HG02973 (cell line): Measurements from ENCODE around the gene DOK7.

Experiments
- ATAC-seq: cut with Tn5 transposase; IDR thresholded peaks from one replicate; pipeline ENCODE4 v1.9.1; 2021; ENCODE audit warnings: moderate library complexity; ENCODE audit not compliant: unreplicated experiment

Gene DOK7

GRCh38 chr4:3486541-3487540 is 23.7 kb downstream of the DOK7 start:
- ATAC-seq, result no peak

GRCh38 chr4:3487861-3488260 is 24.8 kb downstream of the DOK7 start:
- ATAC-seq, result no peak

GRCh38 chr4:3488820-3489219 is 25.7 kb downstream of the DOK7 start:
- ATAC-seq, result no peak

- ATAC-seq, result no peak
Observed at GRCh38 chr4:3489451-3489962, 26.4 kb downstream of the DOK7 start.

- no peak for ATAC-seq
Observed at GRCh38 chr4:3491681-3492405, 28.7 kb downstream of the DOK7 start.

GRCh38 chr4:3492741-3493719 is 29.9 kb downstream of the DOK7 start:
- no peak for ATAC-seq

- no peak for ATAC-seq
Observed at GRCh38 chr4:3493720-3494461, 30.8 kb downstream of the DOK7 start.

GRCh38 chr4:3494462-3494871 is 31.4 kb downstream of the DOK7 start:
- no peak for ATAC-seq

GRCh38 chr4:3495204-3495975 is 32.3 kb downstream of the DOK7 start:
- ATAC-seq, result no peak

GRCh38 chr4:3496021-3496420 is 32.9 kb downstream of the DOK7 start:
- no peak for ATAC-seq

- no peak for ATAC-seq
Observed at GRCh38 chr4:3497095-3497494, 34.0 kb downstream of the DOK7 start.

GRCh38 chr4:3497523-3498389 is 34.6 kb downstream of the DOK7 start:
- no peak for ATAC-seq

GRCh38 chr4:3498407-3498806 is 35.3 kb downstream of the DOK7 start:
- no peak for ATAC-seq

GRCh38 chr4:3498901-3499510 is 35.9 kb downstream of the DOK7 start:
- ATAC-seq, result no peak

- ATAC-seq, result no peak
Observed at GRCh38 chr4:3499710-3500109, 36.6 kb downstream of the DOK7 start.

GRCh38 chr4:3500111-3500510 is 37.0 kb downstream of the DOK7 start:
- no peak for ATAC-seq

- ATAC-seq, result no peak
Observed at GRCh38 chr4:3500634-3501101, 37.6 kb downstream of the DOK7 start.
